GM12878 (cell line): ENCODE results near the gene PIGBOS1. TPM values are rescaled to one million over a fixed set of nuclear protein-coding genes. Genes with fewer than 3 reads are reported as not detected.

Experiments used
- ATAC-seq: fragments of 200-7000 bp; cut with Tn5 transposase; 3 replicates; pipeline ENCODE4 v1.9.1; 2020; ENCODE audit warnings: mild to moderate bottlenecking, moderate library complexity
- BruUV-seq: library from RNA; stranded (reverse); fragments of 400-500 nt; replicated peaks from 2 replicates; lab custom pipeline; 2021; lab: Mats Ljungman, UMichigan
- CTCF ChIA-PET: fragments of 300-600 bp; sonication (Branson Sonifier 250); formaldehyde crosslinking; extraction: SDS; loops from one replicate; lab custom pipeline; 2021; ENCODE audit warnings: inconsistent platforms; lab: Yijun Ruan, JAX
- POLR2A ChIA-PET: fragments of 350-600 bp; formaldehyde crosslinking; extraction: SDS; loops from one replicate; lab custom pipeline; 2021; ENCODE audit warnings: inconsistent platforms; lab: Charles Lee
- RAD21 ChIA-PET: fragments of 300-600 bp; sonication (Branson Sonifier 250); formaldehyde crosslinking; loops from one replicate; lab custom pipeline; 2023; ENCODE audit warnings: antibody characterized with exemption; ENCODE audit not compliant: unreplicated experiment; lab: Charles Lee
- SMC1A ChIA-PET: fragments of 300-600 bp; sonication (Branson Sonifier 250); formaldehyde crosslinking; loops from one replicate; lab custom pipeline; 2023; ENCODE audit not compliant: unreplicated experiment, uncharacterized antibody; lab: Charles Lee
- DNase-seq: peaks from one replicate; pipeline ENCODE4 v3.0.0-alpha.2; 2011; ENCODE audit warnings: low read depth, low spot score
- FAIRE-seq: peaks from 3 replicates; lab custom pipeline; 2011; peaks lifted over from hg19 to GRCh38; lab: Jason Lieb, UNC
- H2AFZ ChIP-seq: 2 replicates; pipeline ENCODE4 v1.6.0; 2011; ENCODE audit warnings: low read depth, low read length, control low read depth; ENCODE audit not compliant: control insufficient read depth
- H3K27ac ChIP-seq: 2 replicates; pipeline ENCODE4 v1.5.1; 2011; ENCODE audit warnings: control low read depth; ENCODE audit not compliant: control insufficient read depth, insufficient read depth
- H3K27me3 ChIP-seq, 2 experiments: replicated peaks in 1 of 2; 2 replicates each; pipeline versions ENCODE4 v1.6.0 to v1.6.1; 2011; ENCODE audit warnings: low read length in 1 of 2; ENCODE audit not compliant: control insufficient read depth in 2 of 2, insufficient read depth in 2 of 2
- H3K36me3 ChIP-seq, 2 experiments: 2 replicates each; pipeline ENCODE4 v1.5.1; 2011; ENCODE audit warnings: low read length in 1 of 2; ENCODE audit not compliant: control insufficient read depth in 2 of 2, insufficient read depth in 2 of 2
- H3K4me1 ChIP-seq: 2 replicates; pipeline ENCODE4 v1.6.1; 2011; ENCODE audit warnings: mild to moderate bottlenecking, low read length, moderate library complexity, mixed read lengths; ENCODE audit not compliant: control insufficient read depth, insufficient read depth
- H3K4me2 ChIP-seq: 2 replicates; pipeline ENCODE4 v1.6.0; 2011; ENCODE audit warnings: control low read depth; ENCODE audit not compliant: control insufficient read depth, insufficient read depth
- H3K4me3 ChIP-seq: fragments of 200-600 bp; sonication (generic); 2 replicates; pipeline ENCODE4 v1.5.1; 2016
- H3K79me2 ChIP-seq: 2 replicates; pipeline ENCODE4 v1.6.0; 2011; ENCODE audit warnings: low read length; ENCODE audit not compliant: control insufficient read depth, insufficient read depth
- H3K9ac ChIP-seq: 2 replicates; pipeline ENCODE4 v1.8.0; 2011; ENCODE audit warnings: low read length, control low read depth, mixed read lengths; ENCODE audit not compliant: control insufficient read depth, insufficient read depth
- H3K9me3 ChIP-seq: replicated peaks from 3 replicates; pipeline ENCODE4 v1.5.1; 2011; ENCODE audit warnings: mild to moderate bottlenecking, low read length; ENCODE audit not compliant: control insufficient read depth, insufficient read depth
- H4K20me1 ChIP-seq: 2 replicates; pipeline ENCODE4 v1.6.0; 2011; ENCODE audit not compliant: control insufficient read depth, insufficient read depth
- ATF7 ChIP-seq: fragments of 450-650 bp; IDR thresholded peaks from 2 replicates; pipeline ENCODE4 v1.6.1; 2016; ENCODE audit warnings: low read depth, mild to moderate bottlenecking
- BACH1 ChIP-seq: fragments of 450-650 bp; IDR thresholded peaks from 2 replicates; pipeline ENCODE4 v1.6.1; 2017; ENCODE audit warnings: mild to moderate bottlenecking, borderline replicate concordance
- CREM ChIP-seq: IDR thresholded peaks from 2 replicates; pipeline ENCODE4 v1.6.1; 2014; ENCODE audit warnings: antibody characterized with exemption, low read depth
- EGR1 ChIP-seq, 2 experiments: IDR thresholded peaks; 1 replicate in 1 of 2; 2 replicates in 1 of 2; pipeline ENCODE4 v1.6.1; 2011 to 2012; ENCODE audit warnings: low read depth in 2 of 2, low read length in 2 of 2, borderline replicate concordance in 1 of 2, mild to moderate bottlenecking in 1 of 2, moderate library complexity in 1 of 2
- MLLT1 ChIP-seq: fragments of 450-650 bp; IDR thresholded peaks from 2 replicates; pipeline ENCODE4 v1.6.1; 2016; ENCODE audit warnings: mild to moderate bottlenecking
- MYC ChIP-seq: IDR thresholded peaks from 2 replicates; pipeline ENCODE4 v1.6.1; 2011; ENCODE audit warnings: mild to moderate bottlenecking, low read length, moderate library complexity, inconsistent platforms; ENCODE audit not compliant: insufficient read depth, insufficient replicate concordance, insufficient read length, severe bottlenecking
- NR2C1 ChIP-seq: fragments of 450-650 bp; IDR thresholded peaks from 2 replicates; pipeline ENCODE4 v1.6.1; 2017; ENCODE audit warnings: antibody characterized with exemption, mild to moderate bottlenecking, moderate library complexity
- NR2C2 ChIP-seq: IDR thresholded peaks from 2 replicates; pipeline ENCODE4 v1.6.1; 2011; ENCODE audit warnings: borderline replicate concordance, low read depth; ENCODE audit not compliant: control insufficient read depth, insufficient read length
- PAX5 ChIP-seq: IDR thresholded peaks from 2 replicates; pipeline ENCODE4 v1.6.1; 2011; ENCODE audit warnings: low read depth, low read length, borderline replicate concordance
- SMARCA5 ChIP-seq: fragments of 450-650 bp; IDR thresholded peaks from 2 replicates; pipeline ENCODE4 v1.6.1; 2017; ENCODE audit warnings: mild to moderate bottlenecking
- SPI1 ChIP-seq: IDR thresholded peaks from 2 replicates; pipeline ENCODE4 v1.6.1; 2011; ENCODE audit warnings: low read depth, mild to moderate bottlenecking, low read length, moderate library complexity, borderline replicate concordance; ENCODE audit not compliant: insufficient read depth
- SREBF2 ChIP-seq: IDR thresholded peaks from 2 replicates; pipeline ENCODE4 v1.6.1; 2012; ENCODE audit warnings: mild to moderate bottlenecking, low read length
- YBX1 ChIP-seq: fragments of 450-650 bp; IDR thresholded peaks from 2 replicates; pipeline ENCODE4 v1.6.1; 2016; ENCODE audit warnings: antibody characterized with exemption
- YY1 ChIP-seq: IDR thresholded peaks from 2 replicates; pipeline ENCODE4 v1.6.1; 2011; ENCODE audit warnings: low read depth, mild to moderate bottlenecking, low read length
- WGBS: methylation state at CpG from one replicate; pipeline ENCODE4 v1.1.6; 2016; ENCODE audit warnings: low lambda C conversion rate; ENCODE audit not compliant: insufficient replicate concordance, insufficient coverage; ENCODE audit errors: missing lambda C conversion rate; 5-methylcytosine and 5-hydroxymethylcytosine counted together
- in situ Hi-C: fragments of 300-500 bp; cut with MboI; formaldehyde crosslinking; loops from 9 replicates; pipeline ENCODE4 v1.14.3; 2018; ENCODE audit warnings: mixed read lengths
- intact Hi-C: fragments of 100-400 bp; cut with micrococcal nuclease; formaldehyde crosslinking; loops from one replicate; pipeline ENCODE4 v1.14.2; 2022; ENCODE audit not compliant: unreplicated experiment
- polyA plus RNA-seq, 11 experiments: library from polyadenylated mRNA; depleted of rRNA in 4 of 11; unstranded in 6 of 11; stranded (reverse) in 5 of 11; fragments of >200 nt; fragmentation: Nextera tagmentation in 4 of 11; fragmentation: Illumina TruSeq in 1 of 11; extraction: Ambion mirVana in 4 of 11; extraction: Trizol in 1 of 11; gene quantifications; 1 replicate in 1 of 11; 2 replicates in 10 of 11; pipeline versions ENCODE4 v1.2.1 to v1.2.3, GENCODE V29; 2011 to 2016; ENCODE audit warnings: inconsistent platforms in 2 of 11, missing spikeins in 2 of 11, low read depth in 1 of 11
- total RNA-seq, 4 experiments: library from RNA; depleted of rRNA in 3 of 4; stranded (reverse); fragments of >200 nt in 3 of 4; fragmentation: Illumina TruSeq in 1 of 4; extraction: Trizol in 1 of 4; gene quantifications; 2 replicates each; pipeline versions ENCODE4 v1.2.1 to v1.2.3, GENCODE V29; 2013 to 2021

The PIGBOS1 gene
- total and polyA plus RNA-seq, 10 of the 15 experiments (the other 5 are each of a cell fraction or from before 2014, with no cell fraction given), result 7.1 to 24.7 (median 10.2) TPM

- Histone ChIP-seq H3K36me3 (no peaks in the 10 kb centered on the region; a peak in 1 of 4 replicates), H3K79me2 (no peaks in the 10 kb centered on the region), H4K20me1 (no peaks in the 10 kb centered on the region), H3K4me2 (no peak overlapping the region), H3K27me3 (no peaks in the 10 kb centered on the region), H2AFZ (no peak overlapping the region), H3K27ac (no peak overlapping the region), H3K9me3 (no peaks in the 10 kb centered on the region), H3K9ac (no peak overlapping the region), H3K4me3 (no peak overlapping the region), H3K4me1 (peaks cover 7% of the 10 kb centered on the region)
- ChIA-PET CTCF (interaction anchor here (1.5 to 2.4 kb wide), 4 partner anchors 14 to 51 kb away, joined by 4 to 12 read pairs (median 6); no protein-coding TSS in a partner anchor), SMC1A (interaction anchor here (0.6 to 3.1 kb wide), 9 partner anchors 9 to 159 kb away, joined by 3 to 18 read pairs (median 6); no protein-coding TSS in a partner anchor), RAD21 (interaction anchor here (2.6 kb wide), 1 partner anchor 12 kb away, joined by 9 read pairs; no protein-coding TSS in a partner anchor), POLR2A (interaction anchor here (1.0 to 1.9 kb wide), 2 partner anchors 14 to 37 kb away, joined by 3 to 10 read pairs; no protein-coding TSS in a partner anchor)
- no peak for DNase-seq
- in situ Hi-C loops (no loop called here), intact Hi-C loops (no loop called here)
- no peak for ATAC-seq
- TF ChIP-seq ATF7, result no peak
- TF ChIP-seq NR2C2, result no peak
- TF ChIP-seq YY1, result no peak
- TF ChIP-seq BACH1, result no peak
- no peak for TF ChIP-seq PAX5
- TF ChIP-seq EGR1 (IDR thresholded peaks at IDR 0.05; ENCODE audit: borderline replicate concordance in 1 of 2, low read depth in 2 of 2, low read length in 2 of 2), result no peak
- no peak for TF ChIP-seq NR2C1
- TF ChIP-seq MLLT1, result no peak
- TF ChIP-seq YBX1, result no peak
- no peak for TF ChIP-seq CREM
- TF ChIP-seq SREBF2, result no peak
- TF ChIP-seq SMARCA5, result no peak
- no peak for TF ChIP-seq MYC
- TF ChIP-seq SPI1, result no peak
- WGBS, result 88% methylated on average over 2 of the region's 2 CpGs
- BruUV-seq, result no TSS peak
- no peak for FAIRE-seq
These were observed 50.7 kb downstream of the PIGBOS1 start for GRCh38 chr15:55268176-55268695.
